Stimulated activated naive CD8-positive, alpha-beta T cell treated with anti-CD3 and anti-CD28 coated beads, Interleukin-15, amount 100 ng/mL, for 72 hours (primary cell): Measurements from ENCODE around the gene TMEM245.

Experiments
- ATAC-seq: fragments of 150-1000 bp; cut with Tn5 transposase; 2 replicates; pipeline ENCODE4 v1.10.0; 2021; ENCODE audit warnings: mild to moderate bottlenecking, moderate library complexity
- DNase-seq, 2 donors: peaks; one replicate each; pipeline ENCODE4 v3.0.0; 2021 to 2022
- H3K27ac Mint-ChIP-seq, 2 donors: one replicate each; pipeline ENCODE4 v1.8.0; 2022; ENCODE audit warnings: mild to moderate bottlenecking in 2 of 2, mixed read lengths in 2 of 2, moderate library complexity in 2 of 2
- H3K27me3 Mint-ChIP-seq: one replicate; pipeline ENCODE4 v1.8.0; 2022; ENCODE audit warnings: mixed read lengths
- H3K4me1 Mint-ChIP-seq: one replicate; pipeline ENCODE4 v1.8.0; 2022; ENCODE audit warnings: mild to moderate bottlenecking, mixed read lengths
- H3K4me3 Mint-ChIP-seq, 2 donors: one replicate each; pipeline ENCODE4 v1.8.0; 2022; ENCODE audit warnings: mild to moderate bottlenecking in 2 of 2, mixed read lengths in 2 of 2, moderate library complexity in 1 of 2
- H3K9me3 Mint-ChIP-seq, 2 donors: one replicate each; pipeline ENCODE4 v1.8.0; 2022; ENCODE audit warnings: mixed read lengths in 2 of 2

Gene TMEM245

GRCh38 chr9:109117856-109118807 is 1.6 kb downstream of the TMEM245 start:
- H3K4me1 Mint-ChIP-seq, result peaks cover 58% of the 10 kb centered on the region
- DNase-seq (peak; percentile 41 to 56), ATAC-seq (peak; percentile 54)
- H3K27me3 Mint-ChIP-seq, result no peaks in the 10 kb centered on the region
- H3K4me3 Mint-ChIP-seq, result peak overlapping the region; percentile 91 to 94
- peak overlapping the region; percentile 88 to 95 for H3K27ac Mint-ChIP-seq
- H3K9me3 Mint-ChIP-seq, result no peaks in the 10 kb centered on the region

GRCh38 chr9:109115931-109116526 is 3.7 kb downstream of the TMEM245 start:
- Mint-ChIP-seq H3K27ac (peak overlapping the region in 1 of 2 donors; percentile 85), H3K4me1 (peaks cover 69% of the 10 kb centered on the region), H3K27me3 (no peaks in the 10 kb centered on the region), H3K4me3 (no peak overlapping the region), H3K9me3 (no peaks in the 10 kb centered on the region)
- DNase-seq (no peak), ATAC-seq (no peak)

DNA sequence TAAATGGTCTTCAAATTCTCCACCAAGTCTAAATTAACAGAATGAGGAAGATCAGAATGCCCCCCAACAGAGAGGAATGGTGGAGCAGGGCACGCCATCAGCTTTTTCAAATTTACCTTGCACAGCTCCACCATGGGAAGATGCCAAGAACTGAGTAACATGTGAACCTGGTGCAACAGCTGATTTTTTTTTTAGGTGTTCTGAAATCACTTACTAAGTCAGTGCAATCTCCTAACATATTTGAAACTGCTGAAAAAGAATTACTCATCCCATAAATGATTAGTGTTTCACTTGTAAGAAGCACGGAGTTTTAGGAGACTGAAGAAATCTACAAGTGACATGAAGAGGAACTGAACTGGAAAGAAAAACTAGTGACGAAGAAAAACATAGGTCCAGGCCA is 5.1 kb downstream of the TMEM245 start:
- Mint-ChIP-seq H3K27ac (peak overlapping the region; percentile 59 to 81), H3K4me3 (peak overlapping the region; percentile 4 to 51), H3K4me1 (peaks cover 73% of the 10 kb centered on the region), H3K27me3 (no peaks in the 10 kb centered on the region), H3K9me3 (no peaks in the 10 kb centered on the region)
- DNase-seq, result no peak
- no peak for ATAC-seq

DNA sequence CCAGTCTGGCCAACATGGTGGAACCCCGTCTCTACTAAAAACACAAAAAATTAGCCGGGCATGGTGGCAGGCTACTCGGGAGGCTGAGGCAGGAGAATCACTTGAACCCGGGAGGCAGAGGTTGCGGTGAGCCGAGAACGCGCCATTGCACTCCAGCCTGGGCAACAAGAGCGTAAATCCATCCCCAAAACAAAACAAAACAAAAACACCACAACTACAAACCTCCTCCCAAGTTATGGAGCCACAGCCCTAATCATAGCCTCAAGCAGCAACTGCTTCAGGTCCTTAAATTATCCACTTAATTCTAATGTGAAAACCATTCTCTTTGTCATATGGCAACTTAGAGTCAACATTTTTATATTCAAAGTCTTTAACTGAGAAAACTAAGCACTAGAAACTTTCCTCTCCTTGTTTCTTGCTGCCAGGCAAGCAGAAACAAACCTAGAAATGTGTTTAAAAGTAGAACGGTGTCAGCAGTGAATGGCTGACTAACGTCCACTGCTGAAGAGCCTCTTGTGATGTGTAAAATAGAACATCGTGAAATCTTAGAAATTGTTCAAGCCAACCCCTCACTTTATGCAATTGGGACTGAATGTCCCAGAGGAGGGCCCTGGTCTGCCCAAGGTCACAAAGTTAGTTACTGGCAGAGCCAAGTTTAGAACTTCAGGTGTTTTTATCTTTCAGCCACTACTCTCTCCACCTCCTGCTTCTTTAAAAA is 5.7 kb downstream of the TMEM245 start:
- H3K27ac Mint-ChIP-seq, result peak overlapping the region in 1 of 2 donors; percentile 81
- peaks cover 77% of the 10 kb centered on the region for H3K4me1 Mint-ChIP-seq
- ATAC-seq (no peak), DNase-seq (no peak)
- no peaks in the 10 kb centered on the region for H3K9me3 Mint-ChIP-seq
- H3K27me3 Mint-ChIP-seq, result no peaks in the 10 kb centered on the region
- H3K4me3 Mint-ChIP-seq, result peak overlapping the region; percentile 27 to 57

DNA sequence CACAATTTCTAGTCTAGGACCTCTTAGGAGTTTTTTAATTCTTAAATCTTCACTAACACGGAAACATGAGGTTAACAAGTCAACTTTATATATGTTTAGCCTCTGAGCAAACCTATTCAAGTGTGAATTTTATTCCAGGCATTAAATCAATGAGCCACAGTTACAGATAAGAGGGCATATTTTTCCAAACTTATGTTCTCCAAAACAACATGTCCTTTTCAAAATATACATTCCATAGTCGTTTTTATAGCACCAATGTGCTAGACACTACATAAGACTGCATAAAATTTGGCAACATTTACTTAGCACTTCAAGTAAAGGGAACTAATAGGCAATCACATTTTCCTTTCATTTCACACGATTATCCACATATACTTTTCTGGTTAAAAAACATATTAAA is 6.5 kb downstream of the TMEM245 start:
- peaks cover 85% of the 10 kb centered on the region for H3K4me1 Mint-ChIP-seq

GRCh38 chr9:109110329-109111021 is 9.3 kb downstream of the TMEM245 start:
- Mint-ChIP-seq H3K27ac (peak overlapping the region; percentile 82 to 94), H3K4me1 (peaks cover 81% of the 10 kb centered on the region), H3K27me3 (no peaks in the 10 kb centered on the region), H3K9me3 (no peaks in the 10 kb centered on the region), H3K4me3 (peak overlapping the region; percentile 76 to 86)
- ATAC-seq (peak; percentile 89), DNase-seq (no peak)

More for the DNA sequence above, 6.5 kb downstream of the TMEM245 start:
- Mint-ChIP-seq H3K27me3 (no peaks in the 10 kb centered on the region), H3K9me3 (no peaks in the 10 kb centered on the region), H3K27ac (peak overlapping the region in 1 of 2 donors; percentile 65), H3K4me3 (peak overlapping the region in 1 of 2 donors; percentile 57)
- DNase-seq (no peak), ATAC-seq (no peak)

DNA sequence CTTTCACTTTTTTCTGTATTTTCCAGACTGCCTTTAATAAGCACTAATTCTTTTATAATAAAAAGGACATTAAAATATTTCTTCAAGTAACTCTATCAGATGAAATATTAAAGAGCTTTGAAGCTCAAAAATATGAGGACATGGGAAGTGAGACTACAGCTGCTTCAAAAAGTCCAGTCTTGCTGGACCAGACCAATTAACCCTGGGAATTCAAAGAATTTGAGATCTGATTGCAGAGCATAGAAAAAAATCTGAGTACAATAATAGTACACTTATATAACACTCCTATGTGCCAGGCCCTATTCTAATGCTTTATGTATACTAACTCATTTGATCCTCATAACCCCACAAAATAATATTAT is 9.8 kb downstream of the TMEM245 start:
- H3K27ac Mint-ChIP-seq, result peak overlapping the region; percentile 82 to 94
- no peaks in the 10 kb centered on the region for H3K9me3 Mint-ChIP-seq
- H3K4me3 Mint-ChIP-seq, result peak overlapping the region; percentile 76 to 86
- DNase-seq (no peak), ATAC-seq (no peak)
- H3K4me1 Mint-ChIP-seq, result peaks cover 76% of the 10 kb centered on the region
- H3K27me3 Mint-ChIP-seq, result no peaks in the 10 kb centered on the region

GRCh38 chr9:109108318-109108717 is 11.4 kb downstream of the TMEM245 start:
- H3K4me1 Mint-ChIP-seq, result peaks cover 69% of the 10 kb centered on the region
- H3K4me3 Mint-ChIP-seq, result peak overlapping the region; percentile 13 to 24
- H3K27ac Mint-ChIP-seq, result no peak overlapping the region
- peaks cover 4 to 5% of the 10 kb centered on the region in 2 donors for H3K9me3 Mint-ChIP-seq
- DNase-seq, result no peak
- ATAC-seq, result no peak
- H3K27me3 Mint-ChIP-seq, result no peaks in the 10 kb centered on the region

DNA sequence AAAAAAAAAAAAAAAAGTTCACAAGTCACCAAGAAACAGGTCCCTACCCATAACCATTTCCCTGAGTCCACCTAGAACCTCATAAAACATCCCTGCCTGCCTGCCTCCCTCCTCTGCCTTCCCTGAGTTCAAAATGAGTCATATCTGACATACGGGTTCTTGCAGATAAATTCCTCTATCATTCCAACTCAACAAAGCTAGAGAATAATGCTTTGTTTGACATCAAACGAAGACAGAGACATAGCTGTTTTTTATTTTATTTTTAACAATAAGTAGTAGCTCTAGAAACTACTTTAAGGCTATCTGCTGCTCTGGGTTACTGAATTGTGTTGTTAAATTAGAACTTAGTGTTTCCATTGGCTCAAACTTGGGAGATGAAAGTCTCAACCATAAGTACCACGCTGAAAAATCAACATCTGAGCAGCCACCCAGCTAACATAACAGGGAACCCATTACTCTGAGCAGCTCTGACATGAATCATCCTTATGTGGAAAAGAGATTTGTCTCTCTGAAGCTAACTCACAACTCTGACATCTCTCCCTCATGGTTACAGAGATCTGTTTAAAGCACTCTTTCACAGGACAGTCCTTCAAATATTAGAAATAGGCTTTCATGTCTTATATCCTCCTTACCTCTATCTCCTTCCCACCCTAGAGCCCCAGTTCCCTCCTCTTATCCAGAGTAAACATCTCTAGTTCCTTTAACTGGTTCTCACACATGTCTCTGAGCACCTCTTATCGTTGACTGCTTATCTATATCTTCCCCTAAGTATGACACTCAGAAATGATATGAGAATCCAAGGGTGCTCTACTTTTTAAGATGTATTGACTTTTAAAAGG is 12.1 kb downstream of the TMEM245 start:
- Mint-ChIP-seq H3K27me3 (no peaks in the 10 kb centered on the region), H3K4me3 (peak overlapping the region; percentile 39 to 61), H3K4me1 (peaks cover 71% of the 10 kb centered on the region), H3K27ac (peak overlapping the region in 1 of 2 donors; percentile 78), H3K9me3 (peaks cover 11 to 12% of the 10 kb centered on the region in 2 donors)
- peak; percentile 69 for ATAC-seq
- no peak for DNase-seq

DNA sequence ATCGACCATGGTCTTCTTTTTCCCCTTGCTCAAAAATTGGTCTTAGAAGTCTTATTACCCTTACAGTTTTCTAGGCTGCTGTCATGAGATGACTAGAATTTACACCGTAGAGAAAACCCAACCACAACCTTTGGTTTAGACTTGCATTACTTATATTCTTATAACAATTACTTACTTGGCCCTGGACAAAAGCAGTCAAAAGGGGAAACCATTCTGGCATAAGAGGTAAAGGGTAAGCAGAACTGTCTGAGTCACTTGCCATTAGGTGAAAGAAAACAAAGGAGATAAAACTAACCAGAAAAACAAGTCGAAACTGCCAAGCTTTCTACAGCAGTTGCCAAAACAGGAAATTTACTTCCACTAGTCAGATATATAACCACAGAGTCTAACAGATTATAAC is 17.9 kb downstream of the TMEM245 start:
- DNase-seq (peak; percentile 44 to 54), ATAC-seq (peak; percentile 97)
- Mint-ChIP-seq H3K27me3 (no peaks in the 10 kb centered on the region), H3K4me3 (peak overlapping the region; percentile 75 to 79), H3K9me3 (peaks cover 12 to 14% of the 10 kb centered on the region in 2 donors), H3K27ac (peak overlapping the region; percentile 45 to 90), H3K4me1 (peaks cover 74% of the 10 kb centered on the region)

- H3K4me3 Mint-ChIP-seq, result peak overlapping the region; percentile 75 to 79
- DNase-seq, result no peak
- no peak for ATAC-seq
- H3K4me1 Mint-ChIP-seq, result peaks cover 76% of the 10 kb centered on the region
- H3K27me3 Mint-ChIP-seq, result no peaks in the 10 kb centered on the region
- H3K9me3 Mint-ChIP-seq, result peaks cover 12 to 14% of the 10 kb centered on the region in 2 donors
- H3K27ac Mint-ChIP-seq, result peak overlapping the region; percentile 24 to 90
These were observed 18.5 kb downstream of the TMEM245 start for GRCh38 chr9:109101202-109101595.

DNA sequence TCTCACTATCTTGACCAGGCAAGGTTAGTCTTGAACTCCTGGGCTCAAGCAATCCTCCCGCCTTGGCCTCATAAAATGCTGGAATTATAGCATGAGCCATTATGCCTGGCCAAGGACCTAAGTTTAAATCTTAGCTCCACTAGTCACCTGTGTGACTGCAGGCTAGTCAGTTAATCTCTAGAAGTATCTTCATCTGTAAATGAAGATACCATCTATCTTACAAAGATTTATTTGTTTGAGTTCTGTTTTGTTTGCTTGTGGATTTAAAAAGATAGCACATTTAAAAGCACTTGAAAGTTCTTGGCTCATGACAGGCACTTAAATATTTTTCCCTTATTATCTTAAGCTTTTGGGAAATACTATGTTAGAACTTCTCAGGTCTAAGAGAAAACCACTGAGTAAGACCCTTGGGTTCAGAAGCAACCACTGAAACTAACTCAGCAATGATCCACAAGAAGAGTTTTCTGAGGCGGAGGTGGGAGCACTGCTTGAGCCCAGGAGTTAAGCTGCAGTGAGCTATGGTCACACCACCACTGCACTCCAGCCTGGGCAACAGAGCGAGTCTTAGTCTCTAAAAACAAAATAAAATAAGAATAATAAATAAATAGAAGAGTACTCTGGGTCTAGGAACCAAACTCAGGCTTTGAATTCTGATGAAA is 19.1 kb downstream of the TMEM245 start:
- DNase-seq (no peak), ATAC-seq (no peak)
- Mint-ChIP-seq H3K9me3 (peaks cover 12 to 14% of the 10 kb centered on the region in 2 donors), H3K4me1 (peaks cover 82% of the 10 kb centered on the region), H3K4me3 (peak overlapping the region; percentile 75 to 79), H3K27ac (peak overlapping the region; percentile 90 to 96), H3K27me3 (no peaks in the 10 kb centered on the region)

GRCh38 chr9:109098960-109099308 is 20.8 kb downstream of the TMEM245 start:
- no peaks in the 10 kb centered on the region for H3K27me3 Mint-ChIP-seq
- ATAC-seq (no peak), DNase-seq (no peak)
- H3K4me3 Mint-ChIP-seq, result peak overlapping the region in 1 of 2 donors; percentile 34
- peaks cover 12 to 14% of the 10 kb centered on the region in 2 donors for H3K9me3 Mint-ChIP-seq
- H3K27ac Mint-ChIP-seq, result no peak overlapping the region
- H3K4me1 Mint-ChIP-seq, result peaks cover 94% of the 10 kb centered on the region
